ENCODE results near the gene ENTR1.

DNA sequence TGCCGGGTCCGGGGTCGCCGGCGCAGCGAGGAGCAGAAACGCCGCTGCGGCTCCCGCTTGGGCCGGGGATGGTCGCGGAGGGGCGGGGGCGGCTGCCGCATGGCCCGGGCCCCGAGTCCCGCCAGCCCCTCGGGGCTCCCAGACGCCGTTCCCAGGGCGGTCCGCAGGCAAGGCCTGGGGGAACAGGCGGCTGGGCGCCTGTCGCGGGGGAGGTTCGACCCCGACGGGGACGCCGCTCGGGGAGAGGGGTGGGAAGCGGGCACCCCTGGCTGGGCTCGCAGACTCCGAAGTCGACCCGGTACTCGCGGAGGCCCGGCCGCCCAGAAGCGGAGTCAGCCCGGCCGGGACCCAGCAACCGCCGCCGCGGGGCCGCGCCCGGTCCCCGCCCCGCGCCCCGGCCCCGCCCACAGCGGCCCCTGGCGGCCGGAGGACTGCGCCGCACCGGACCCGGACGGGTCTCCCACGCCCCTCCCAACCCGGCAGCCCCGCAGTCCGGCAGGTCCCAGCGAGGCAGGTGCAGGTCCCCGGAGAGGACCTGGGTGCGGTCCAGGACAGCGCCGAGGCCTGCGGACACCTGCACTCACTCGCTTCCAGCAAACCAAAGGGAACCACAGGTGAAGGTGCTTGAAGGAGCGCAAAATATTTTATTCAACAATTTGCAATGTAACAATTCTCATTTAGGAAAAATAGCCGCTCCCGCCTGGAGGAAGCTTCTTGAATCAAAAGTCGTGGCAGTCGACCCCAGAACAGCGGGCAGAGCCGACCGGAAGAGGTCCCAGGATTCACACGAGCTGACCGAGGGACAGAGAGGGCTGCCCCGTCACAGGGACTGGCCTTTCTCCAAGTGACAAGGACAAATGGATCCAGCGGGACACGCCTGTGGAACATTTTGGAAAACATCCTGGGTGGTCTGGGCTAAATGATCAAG is 29.3 kb upstream of the ENTR1 start, which contains the start of gene INPP5E:
- TF ChIP-seq BHLHE40 (IDR thresholded peaks at IDR 0.05; ENCODE audit: borderline replicate concordance) (no peak), SP1 (IDR thresholded peaks at IDR 0.05) (no peak), FOXA1 (IDR thresholded peaks at IDR 0.05) (no peak), HDGF (IDR thresholded peaks at IDR 0.05; ENCODE audit: borderline replicate concordance) (no peak)

All from HEK293T (cell line).